ENCODE data around the gene LRRN3.

The LRRN3 gene

GRCh38 chr7:111077001-111077400, 13.9 kb upstream of the LRRN3 start:
- DNase-seq (ENCODE audit: low spot score): no peak

DNA sequence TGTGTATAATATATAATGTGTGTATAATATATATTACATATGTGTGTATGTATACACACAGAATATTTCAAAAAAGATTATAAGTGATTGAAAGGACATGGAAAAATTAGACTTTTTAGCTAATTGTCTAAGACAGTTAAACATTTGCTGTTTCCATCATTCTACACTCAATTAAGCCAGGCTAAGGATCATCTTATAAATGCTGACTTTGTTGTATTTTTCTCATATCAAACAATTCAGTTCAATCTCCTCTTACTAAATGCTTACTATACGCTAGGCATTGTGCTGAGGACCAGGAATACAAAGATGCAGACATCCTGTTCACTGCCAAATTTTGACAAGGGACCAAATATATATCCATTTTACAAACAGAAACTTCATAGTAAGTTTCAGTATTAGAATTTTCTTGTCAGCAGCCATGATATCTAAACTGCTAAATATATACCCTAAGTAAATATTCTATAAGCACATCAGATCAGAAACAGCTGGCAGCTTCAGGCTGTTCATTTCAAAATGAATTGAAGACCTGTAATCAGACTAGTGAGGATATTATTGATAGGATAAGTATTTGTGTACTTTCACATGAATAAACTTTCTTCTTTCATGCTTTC, 10.3 kb upstream of the LRRN3 start:
- DNase-seq (ENCODE audit: low spot score): no peak

DNA sequence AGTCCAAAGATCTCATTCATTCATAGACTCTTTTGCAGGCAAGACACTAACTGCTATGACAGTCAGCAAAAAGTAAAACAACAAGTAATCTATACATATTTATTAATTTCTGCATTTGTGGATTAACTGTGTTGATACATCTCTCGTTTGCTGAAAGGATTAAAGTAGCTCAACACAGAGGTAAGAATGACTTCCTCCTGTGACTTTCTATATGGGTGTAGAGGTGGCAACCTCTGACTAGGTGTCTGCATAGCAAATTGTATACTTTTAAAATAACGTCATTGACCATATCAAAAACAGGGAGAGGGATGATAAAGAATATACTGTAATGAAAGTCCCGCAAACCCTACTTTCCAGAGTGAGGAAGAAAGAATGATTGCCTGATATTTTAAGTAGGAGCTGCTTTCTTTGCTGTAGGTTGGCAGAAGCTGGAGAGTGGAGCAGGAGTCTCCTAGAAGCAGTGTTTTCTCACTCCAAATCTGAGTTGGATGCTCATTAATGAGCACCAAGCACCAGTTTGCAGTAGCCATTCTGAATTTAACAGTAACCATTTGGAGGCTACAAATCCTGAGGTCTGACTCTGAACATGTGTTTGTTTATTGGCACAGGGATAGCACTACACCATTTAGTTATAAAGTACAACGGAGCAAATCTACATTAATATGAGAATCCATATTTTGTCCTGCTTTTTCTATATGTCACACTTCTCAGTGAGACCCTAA, 9.2 kb upstream of the LRRN3 start:
- DNase-seq (ENCODE audit: low spot score): no peak

DNA sequence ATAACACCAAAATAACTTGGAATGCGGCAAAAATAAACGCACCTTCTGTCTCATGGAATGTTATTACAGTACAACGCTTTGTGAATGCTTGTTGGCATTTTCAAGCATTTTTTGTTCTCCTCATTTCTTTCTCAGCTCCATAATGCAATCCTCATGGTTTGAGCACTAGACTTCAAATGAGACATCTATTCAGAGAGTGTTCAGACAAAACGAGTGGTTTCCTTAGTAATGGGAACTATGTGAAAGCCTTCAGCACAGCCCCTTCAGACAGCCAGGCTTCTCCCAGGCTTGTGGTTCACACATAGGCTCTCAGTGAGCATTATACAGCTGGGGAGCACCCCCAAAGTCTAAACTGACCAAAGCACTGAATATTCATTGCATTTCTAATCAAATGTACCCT, 8.6 kb upstream of the LRRN3 start:
- DNase-seq (ENCODE audit: low spot score): peak; percentile 41

DNA sequence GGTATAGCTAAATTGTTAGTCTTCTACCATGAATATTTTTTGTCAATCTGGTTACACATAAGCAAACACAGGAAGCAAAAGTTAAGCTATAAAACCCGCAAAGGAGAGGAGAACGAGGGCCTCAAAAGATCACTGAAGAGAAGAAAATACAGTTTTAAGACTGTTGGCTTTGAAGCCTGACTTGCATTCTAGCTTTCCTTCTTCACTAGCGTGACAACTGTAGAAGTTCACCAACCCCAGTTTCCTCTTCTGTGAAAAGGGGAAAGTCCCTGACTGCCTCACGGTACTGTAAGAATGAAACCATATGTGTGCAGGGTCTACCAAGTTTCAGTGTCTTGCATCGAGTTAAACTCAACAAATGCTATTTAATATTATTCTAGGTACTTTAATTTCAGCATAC, 7.5 kb upstream of the LRRN3 start:
- DNase-seq (ENCODE audit: low spot score): peak; percentile 44

DNA sequence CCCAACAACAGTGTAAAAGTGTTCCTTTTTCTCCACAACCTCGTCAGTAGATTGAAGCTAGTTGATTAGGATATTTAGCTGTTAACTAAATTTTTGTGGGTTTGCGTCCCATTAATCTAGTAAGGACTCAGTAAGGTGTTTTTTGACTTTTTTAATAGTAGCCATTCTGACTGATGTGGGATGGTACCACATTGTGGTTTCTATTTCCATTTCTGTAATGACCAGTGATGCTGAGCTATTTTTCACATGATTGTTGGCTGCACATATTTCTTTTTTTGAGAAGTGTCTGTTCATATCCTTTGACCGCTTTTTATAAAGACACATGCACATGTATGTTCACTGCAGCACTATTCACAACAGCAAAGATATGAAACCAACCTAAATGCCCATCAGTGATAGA, 5.6 kb upstream of the LRRN3 start:
- no peak for DNase-seq (ENCODE audit: low spot score)

- no peak for DNase-seq (ENCODE audit: low spot score)
These were observed 4.4 kb upstream of the LRRN3 start for GRCh38 chr7:111086532-111086931.

GRCh38 chr7:111088328-111088727, 2.6 kb upstream of the LRRN3 start:
- DNase-seq (ENCODE audit: low spot score): no peak

DNA sequence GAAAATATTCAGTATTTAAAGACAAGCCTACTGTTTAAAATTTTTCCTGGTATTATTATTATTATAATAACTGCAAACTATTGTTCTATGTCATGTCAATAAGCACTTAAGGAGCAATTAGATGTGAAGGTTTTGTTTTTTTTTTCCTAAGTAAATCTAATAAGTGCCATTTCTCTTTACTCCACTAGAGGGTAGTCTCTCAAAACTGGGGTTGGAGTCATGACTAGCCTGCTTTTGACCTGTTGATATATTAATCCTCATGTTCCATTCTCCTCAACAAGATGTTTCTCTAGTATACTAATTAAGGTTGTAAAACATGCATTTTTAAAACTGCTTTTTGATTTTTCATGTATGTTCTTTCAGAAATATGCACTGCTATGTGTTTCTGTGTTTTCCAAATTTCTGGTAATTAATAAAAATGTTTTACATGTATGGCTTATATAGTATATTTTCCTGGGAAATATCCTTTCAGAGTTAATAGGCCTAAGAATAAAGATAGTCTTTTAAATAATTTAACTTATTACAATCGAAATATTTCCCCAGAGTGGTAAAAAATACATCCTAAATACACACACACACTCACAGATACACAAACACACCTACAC, 1.0 kb upstream of the LRRN3 start:
- DNase-seq (ENCODE audit: low spot score): peak; percentile 49

GRCh38 chr7:111091593-111092358, 849 bp downstream of the LRRN3 start:
- DNase-seq (ENCODE audit: low spot score): no peak

DNA sequence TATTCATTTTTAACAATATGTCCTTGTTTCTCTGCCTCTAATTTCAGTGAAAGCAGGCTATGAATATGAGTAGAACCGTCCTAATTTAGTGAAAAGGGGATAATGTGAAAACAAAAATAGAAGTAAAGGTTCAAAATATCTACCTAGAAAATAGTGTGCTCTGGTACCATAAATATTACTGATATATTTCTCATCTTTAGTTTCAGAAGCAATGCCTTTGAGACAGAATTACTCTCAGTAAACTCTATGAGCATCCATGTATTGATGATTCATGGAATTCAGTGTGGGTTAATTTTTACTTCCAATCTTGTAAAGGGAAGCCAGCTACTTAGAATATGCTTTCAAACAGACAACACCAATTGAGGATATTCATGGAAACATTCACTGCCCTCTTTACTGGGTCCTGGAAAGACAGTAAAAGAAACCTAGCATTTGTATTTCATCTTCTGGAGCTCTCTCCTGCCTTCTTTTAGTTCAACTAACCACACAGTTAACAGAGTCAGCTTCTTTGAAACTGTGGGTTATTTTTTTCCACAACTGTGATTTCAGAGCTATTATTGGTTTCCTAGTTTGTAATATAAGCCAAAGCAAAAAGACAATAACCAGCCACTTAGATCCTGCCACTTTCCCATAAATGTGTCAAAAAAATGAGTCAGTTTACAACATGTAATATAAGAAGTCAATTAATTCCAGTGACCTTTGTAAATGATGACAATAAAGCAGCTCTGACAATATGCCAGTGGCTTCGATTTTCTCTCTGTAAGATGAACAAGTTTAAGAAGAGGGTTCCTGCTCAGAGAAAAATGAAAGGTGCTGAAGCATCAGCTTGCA, 1.7 kb downstream of the LRRN3 start:
- DNase-seq (ENCODE audit: low spot score): no peak

DNA sequence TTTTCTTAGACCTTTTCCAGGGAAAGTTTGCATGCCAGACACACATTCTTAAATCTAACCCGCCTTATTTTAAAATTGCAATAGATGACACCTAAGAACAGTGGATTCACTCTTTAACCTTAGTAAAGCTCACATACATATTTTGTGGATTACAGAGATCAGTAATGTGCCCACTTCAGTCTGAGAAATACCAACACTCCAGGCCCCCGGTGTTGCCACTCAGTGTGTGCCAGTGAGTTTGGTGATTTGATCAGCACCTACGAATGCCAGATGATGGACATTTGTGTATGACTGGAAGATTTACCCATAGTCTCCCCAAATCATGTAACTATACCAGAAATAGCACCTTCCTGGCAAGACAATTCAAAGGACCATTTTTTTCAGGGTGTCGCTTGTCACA, 2.6 kb downstream of the LRRN3 start:
- no peak for DNase-seq (ENCODE audit: low spot score)

GRCh38 chr7:111094419-111094818, 3.5 kb downstream of the LRRN3 start:
- DNase-seq (ENCODE audit: low spot score): no peak

DNA sequence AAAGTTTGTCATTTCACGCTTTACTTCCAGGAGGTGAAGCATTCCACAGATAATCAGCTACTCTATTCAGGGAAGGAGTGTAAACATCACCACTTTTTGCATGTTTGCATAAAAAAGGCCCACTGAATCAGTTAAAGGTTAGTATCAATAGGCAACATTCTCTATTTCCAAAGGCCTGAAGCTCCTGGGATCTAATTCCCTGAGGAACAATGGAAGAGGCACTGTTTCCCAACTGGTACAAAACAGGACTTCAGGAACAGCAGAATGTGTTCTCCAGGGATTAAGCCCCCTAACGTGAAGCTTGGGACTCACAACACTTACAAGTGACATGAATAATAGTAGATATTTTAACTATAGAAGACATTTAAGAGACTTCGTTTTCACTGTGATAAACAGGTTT, 6.1 kb downstream of the LRRN3 start:
- no peak for DNase-seq (ENCODE audit: low spot score)

DNA sequence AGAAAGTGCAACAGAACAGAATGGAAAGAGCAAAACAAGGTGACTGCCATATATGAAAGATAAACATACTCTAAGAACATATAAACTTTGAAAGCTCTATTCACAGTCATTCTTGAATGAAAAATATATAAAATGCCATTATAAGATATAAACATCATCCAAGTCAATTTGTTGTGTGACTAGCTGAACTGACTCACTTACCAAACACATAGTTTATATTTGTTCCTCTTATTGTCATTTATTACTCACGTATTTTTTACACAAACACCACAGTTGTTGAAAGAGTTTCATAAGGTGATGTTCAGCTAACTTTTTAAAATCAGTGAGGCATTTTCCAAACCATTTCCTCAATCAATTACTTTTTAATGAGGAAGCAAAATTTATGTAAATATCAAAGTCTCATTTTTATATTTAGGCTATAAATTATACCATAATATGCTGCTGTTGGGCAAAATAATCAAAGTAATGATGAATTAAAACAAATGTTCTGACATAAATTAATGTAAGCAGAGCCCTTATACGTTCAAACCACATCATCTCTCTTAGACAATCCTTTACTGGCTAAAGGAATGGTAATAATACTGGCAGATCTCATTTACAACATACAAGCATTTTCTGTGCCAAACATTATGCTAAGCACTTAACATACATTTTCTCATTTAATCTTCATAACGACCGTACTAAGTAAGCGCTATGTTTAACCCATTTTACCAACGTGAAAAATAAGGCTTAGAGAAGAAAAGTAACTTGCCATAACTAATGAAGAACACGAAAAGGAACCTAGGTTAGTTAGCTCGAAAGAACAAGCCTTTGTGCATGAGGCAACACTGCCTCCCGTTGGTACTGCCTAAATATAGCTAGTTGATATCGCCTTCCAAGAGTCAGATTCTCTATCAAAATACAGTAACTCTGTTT, 7.3 kb downstream of the LRRN3 start:
- DNase-seq (ENCODE audit: low spot score): peak; percentile 16

DNA sequence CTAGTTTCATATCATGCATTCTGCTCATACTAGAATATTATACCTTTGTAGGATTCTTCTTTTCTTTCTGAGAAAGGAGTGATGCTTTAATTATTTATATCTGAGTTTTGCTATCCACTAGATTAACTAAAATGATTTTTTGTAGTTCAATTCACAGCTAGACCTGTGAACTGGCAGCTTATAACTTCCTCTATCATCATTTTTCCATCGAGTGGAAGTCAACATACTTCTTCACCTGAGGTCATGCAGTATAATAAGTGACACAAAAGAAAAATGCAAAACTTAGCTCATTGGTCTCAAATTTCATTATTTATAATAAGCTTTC, 8.0 kb downstream of the LRRN3 start:
- no peak for DNase-seq (ENCODE audit: low spot score)

DNA sequence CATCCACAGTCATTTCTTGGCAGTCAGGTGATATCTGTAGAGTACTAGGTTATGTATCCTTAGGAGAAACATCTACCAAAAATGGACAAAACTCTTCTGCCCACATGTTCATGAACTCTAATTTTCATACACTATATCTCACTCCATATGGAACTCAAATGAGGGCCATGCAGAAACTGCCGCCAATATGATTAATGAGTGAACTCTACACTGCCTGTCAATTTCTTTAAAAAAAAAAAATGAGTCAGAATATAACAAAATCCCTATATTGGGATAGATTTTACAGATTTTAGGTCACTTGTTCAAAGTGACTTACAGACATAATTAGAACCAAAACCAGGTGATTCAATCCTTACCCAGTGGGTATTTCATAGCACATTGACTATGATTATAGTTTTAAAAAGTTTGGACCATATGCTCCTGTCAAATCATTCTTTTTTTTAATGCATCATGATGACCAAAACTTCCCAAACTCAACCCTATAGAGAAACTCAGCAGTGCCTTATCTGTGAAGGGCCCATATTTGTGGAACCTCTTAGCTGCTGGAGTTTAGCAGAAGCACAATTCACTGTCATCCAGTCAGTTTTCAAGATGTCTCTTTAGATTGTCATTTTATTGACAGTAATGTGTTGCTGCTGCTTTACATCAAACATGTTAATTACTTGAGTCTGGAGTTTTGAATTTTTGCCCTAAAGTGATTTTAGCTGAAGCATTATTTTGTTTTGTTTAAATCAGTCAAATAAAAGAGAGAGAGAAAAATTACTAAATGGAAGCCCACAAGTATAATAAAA, 11.1 kb downstream of the LRRN3 start:
- DNase-seq (ENCODE audit: low spot score): no peak

DNA sequence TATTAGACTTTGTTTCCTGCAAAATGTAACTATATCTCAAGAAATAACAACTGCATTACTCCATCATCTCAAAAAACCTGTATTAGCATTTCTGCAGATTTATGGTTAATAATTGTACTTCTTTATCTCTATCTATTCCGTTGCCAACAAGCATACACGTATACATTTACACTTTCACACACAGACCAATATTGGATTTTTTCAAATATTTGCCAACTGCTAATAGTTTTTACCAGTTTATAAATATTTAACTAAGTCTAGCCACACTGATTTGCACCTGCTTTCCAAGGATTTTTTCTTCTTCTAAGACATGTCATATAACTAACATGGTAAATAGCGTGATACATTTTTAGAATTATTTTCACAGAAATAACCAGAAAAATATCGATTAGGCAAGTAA, 12.2 kb downstream of the LRRN3 start:
- no peak for DNase-seq (ENCODE audit: low spot score)

DNA sequence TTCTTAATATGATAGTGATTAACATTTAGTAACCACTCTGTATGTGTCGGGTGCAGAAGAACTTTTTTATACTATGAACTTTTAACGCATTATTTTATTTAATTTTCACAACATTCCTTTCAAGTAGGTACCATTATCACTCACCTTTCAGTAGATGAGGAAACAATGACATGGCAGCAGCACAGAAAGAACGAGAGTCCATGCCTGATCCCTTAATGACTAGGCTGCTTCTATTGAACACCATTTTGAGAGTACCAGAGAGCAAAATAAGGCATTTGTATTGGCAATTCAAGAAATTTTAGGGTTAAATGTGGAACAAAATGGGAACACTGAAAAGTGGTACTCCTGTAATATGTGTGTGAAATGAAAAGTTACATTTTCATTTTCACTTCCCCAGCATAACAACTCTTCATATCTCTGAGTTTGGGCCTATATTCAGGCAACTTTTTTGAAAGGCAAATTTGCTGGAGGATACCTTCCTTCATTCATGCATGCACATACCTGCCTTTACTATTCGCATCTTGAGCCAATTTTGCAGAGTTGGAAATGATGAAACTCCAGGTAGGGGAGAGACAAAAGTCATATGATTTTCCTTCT, 12.8 kb downstream of the LRRN3 start:
- no peak for DNase-seq (ENCODE audit: low spot score)

- no peak for DNase-seq (ENCODE audit: low spot score)
These were observed 13.8 kb downstream of the LRRN3 start for GRCh38 chr7:111104710-111105109.
